Loucy (cell line): ENCODE measurements around the gene KNG1.

Source experiments
- H2AFZ ChIP-seq: fragments of 200-600 bp; sonication (generic); 2 replicates; pipeline ENCODE4 v1.6.0; 2016; ENCODE audit warnings: antibody characterized with exemption, mild to moderate bottlenecking, low read length, moderate library complexity
- H3F3A ChIP-seq: fragments of 200-600 bp; 2 replicates; pipeline ENCODE4 v1.6.0; 2016; ENCODE audit warnings: antibody characterized with exemption, low read depth, mild to moderate bottlenecking
- H3K27me3 ChIP-seq: fragments of 200-600 bp; sonication (generic); 2 replicates; pipeline ENCODE4 v1.6.1; 2014; ENCODE audit warnings: low read length, mild to moderate bottlenecking; ENCODE audit not compliant: insufficient read depth, poor library complexity, severe bottlenecking
- H3K36me3 ChIP-seq: fragments of 200-600 bp; sonication (generic); 2 replicates; pipeline ENCODE4 v1.6.1; 2016; ENCODE audit warnings: low read length; ENCODE audit not compliant: insufficient read depth
- H3K4me1 ChIP-seq: fragments of 200-600 bp; sonication (generic); 2 replicates; pipeline ENCODE4 v1.5.1; 2014; ENCODE audit warnings: low read length, mild to moderate bottlenecking; ENCODE audit not compliant: insufficient read depth, poor library complexity, severe bottlenecking
- H3K4me2 ChIP-seq: fragments of 200-600 bp; sonication (generic); 2 replicates; pipeline ENCODE4 v1.6.0; 2014; ENCODE audit warnings: antibody characterized with exemption, low read length, low read depth, mild to moderate bottlenecking; ENCODE audit not compliant: poor library complexity, severe bottlenecking
- H3K4me3 ChIP-seq: fragments of 200-600 bp; sonication (generic); 2 replicates; pipeline ENCODE4 v1.5.1; 2014; ENCODE audit warnings: low read length, mild to moderate bottlenecking, mixed read lengths; ENCODE audit not compliant: poor library complexity, severe bottlenecking
- H3K79me2 ChIP-seq: fragments of 200-600 bp; sonication (generic); 2 replicates; pipeline ENCODE4 v1.6.1; 2014; ENCODE audit warnings: low read length; ENCODE audit not compliant: insufficient read depth
- H3K9ac ChIP-seq: fragments of 200-600 bp; sonication (generic); 2 replicates; pipeline ENCODE4 v1.6.0; 2014; ENCODE audit warnings: mild to moderate bottlenecking, low read depth, low read length, moderate library complexity; ENCODE audit not compliant: poor library complexity, severe bottlenecking
- H3K9me2 ChIP-seq: fragments of 200-600 bp; sonication (generic); replicated peaks from 2 replicates; pipeline ENCODE4 v1.6.1; 2016; ENCODE audit warnings: low read depth, low read length, mixed read lengths
- H3K9me3 ChIP-seq: fragments of 200-600 bp; sonication (generic); 2 replicates; pipeline ENCODE4 v1.6.1; 2014; ENCODE audit warnings: mild to moderate bottlenecking, antibody characterized with exemption, low read length, low read depth; ENCODE audit not compliant: insufficient read depth
- H4K20me1 ChIP-seq: fragments of 200-600 bp; sonication (generic); 2 replicates; pipeline ENCODE4 v1.6.0; 2014; ENCODE audit warnings: antibody characterized with exemption, low read length, mild to moderate bottlenecking; ENCODE audit not compliant: insufficient read depth, poor library complexity, severe bottlenecking
- EZH2phosphoT487 ChIP-seq: fragments of 200-600 bp; IDR thresholded peaks from 2 replicates; pipeline ENCODE4 v1.6.1; 2018; ENCODE audit warnings: antibody characterized with exemption, mild to moderate bottlenecking, moderate library complexity, borderline replicate concordance
- TF ChIP-seq, protein P1 (sequence below): fragments of 200-600 bp; sonication (generic); conservative IDR thresholded peaks from 2 replicates; pipeline ENCODE4 v1.5.1; 2014; ENCODE audit warnings: mild to moderate bottlenecking, antibody characterized with exemption, low read length

Gene KNG1

DNA sequence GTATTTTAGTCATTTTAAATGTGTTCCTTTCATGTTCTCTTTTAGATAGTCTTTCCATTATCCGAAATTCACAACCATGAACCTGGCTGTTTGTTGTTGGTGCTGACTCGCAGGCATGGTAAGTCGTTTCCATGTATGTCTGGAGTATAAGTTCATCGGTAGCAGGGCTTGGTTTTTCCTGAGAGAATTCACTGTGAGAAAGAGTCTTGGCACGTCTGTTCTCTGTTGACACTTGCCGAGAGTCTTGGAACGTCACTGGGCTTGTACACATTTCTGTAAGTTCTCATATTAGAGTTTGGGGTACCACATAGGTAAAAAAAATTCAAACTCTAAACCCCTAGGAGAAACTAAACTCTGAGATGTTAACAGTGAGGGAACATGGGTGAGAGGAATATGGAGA, 36.8 kb downstream of the KNG1 start:
- no peak overlapping the region for H3K4me3 ChIP-seq
- H3K79me2 ChIP-seq: no peaks in the 10 kb centered on the region
- no peak overlapping the region for H2AFZ ChIP-seq
- H3K36me3 ChIP-seq: no peaks in the 10 kb centered on the region
- no peak overlapping the region for H3K4me2 ChIP-seq
- H3K9ac ChIP-seq: no peak overlapping the region
- H3F3A ChIP-seq: no peaks in the 10 kb centered on the region
- no peaks in the 10 kb centered on the region for H4K20me1 ChIP-seq
- no peaks in the 10 kb centered on the region for H3K9me3 ChIP-seq
- TF ChIP-seq EZH2phosphoT487: no peak
- TF ChIP-seq, protein P1, sequence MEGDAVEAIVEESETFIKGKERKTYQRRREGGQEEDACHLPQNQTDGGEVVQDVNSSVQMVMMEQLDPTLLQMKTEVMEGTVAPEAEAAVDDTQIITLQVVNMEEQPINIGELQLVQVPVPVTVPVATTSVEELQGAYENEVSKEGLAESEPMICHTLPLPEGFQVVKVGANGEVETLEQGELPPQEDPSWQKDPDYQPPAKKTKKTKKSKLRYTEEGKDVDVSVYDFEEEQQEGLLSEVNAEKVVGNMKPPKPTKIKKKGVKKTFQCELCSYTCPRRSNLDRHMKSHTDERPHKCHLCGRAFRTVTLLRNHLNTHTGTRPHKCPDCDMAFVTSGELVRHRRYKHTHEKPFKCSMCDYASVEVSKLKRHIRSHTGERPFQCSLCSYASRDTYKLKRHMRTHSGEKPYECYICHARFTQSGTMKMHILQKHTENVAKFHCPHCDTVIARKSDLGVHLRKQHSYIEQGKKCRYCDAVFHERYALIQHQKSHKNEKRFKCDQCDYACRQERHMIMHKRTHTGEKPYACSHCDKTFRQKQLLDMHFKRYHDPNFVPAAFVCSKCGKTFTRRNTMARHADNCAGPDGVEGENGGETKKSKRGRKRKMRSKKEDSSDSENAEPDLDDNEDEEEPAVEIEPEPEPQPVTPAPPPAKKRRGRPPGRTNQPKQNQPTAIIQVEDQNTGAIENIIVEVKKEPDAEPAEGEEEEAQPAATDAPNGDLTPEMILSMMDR: no peak
- no peaks in the 10 kb centered on the region for H3K27me3 ChIP-seq
- no peaks in the 10 kb centered on the region for H3K9me2 ChIP-seq
- no peaks in the 10 kb centered on the region for H3K4me1 ChIP-seq

- Histone ChIP-seq H3K36me3 (no peaks in the 10 kb centered on the region), H3K79me2 (no peaks in the 10 kb centered on the region), H3K4me2 (no peak overlapping the region), H3K9me3 (no peaks in the 10 kb centered on the region), H3K27me3 (no peaks in the 10 kb centered on the region), H3K4me1 (no peaks in the 10 kb centered on the region), H2AFZ (no peak overlapping the region), H3F3A (no peaks in the 10 kb centered on the region), H3K4me3 (no peak overlapping the region), H3K9me2 (no peaks in the 10 kb centered on the region), H4K20me1 (no peaks in the 10 kb centered on the region), H3K9ac (no peak overlapping the region)
- TF ChIP-seq, protein P1: no peak
- TF ChIP-seq EZH2phosphoT487: no peak
Observed at GRCh38 chr3:186754871-186755270, 37.7 kb downstream of the KNG1 start.

DNA sequence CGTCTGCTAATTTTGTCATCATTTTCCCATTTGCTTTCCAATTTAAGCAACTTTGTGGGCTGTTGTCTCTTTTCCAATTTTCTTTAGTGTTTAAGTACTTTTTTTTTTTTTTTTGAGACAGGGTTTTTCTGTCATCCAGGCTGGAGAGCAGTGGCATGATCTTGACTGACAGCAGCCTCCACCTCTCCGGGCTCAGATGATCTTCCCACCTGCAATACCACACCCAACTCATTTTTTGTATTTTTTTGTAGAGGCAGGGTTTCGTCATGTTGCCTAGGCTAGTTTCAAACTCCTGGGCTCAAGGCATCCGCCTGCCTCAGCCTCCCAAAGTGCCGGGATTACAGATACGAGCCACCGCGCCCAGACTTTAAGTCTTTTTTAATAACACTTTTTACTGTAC, 40.1 kb downstream of the KNG1 start:
- H3K9me2 ChIP-seq: no peaks in the 10 kb centered on the region
- H3K4me1 ChIP-seq: no peaks in the 10 kb centered on the region
- no peak overlapping the region for H3K4me2 ChIP-seq
- H3K27me3 ChIP-seq: no peaks in the 10 kb centered on the region
- H3K4me3 ChIP-seq: no peak overlapping the region
- H4K20me1 ChIP-seq: no peaks in the 10 kb centered on the region
- H2AFZ ChIP-seq: no peak overlapping the region
- H3K79me2 ChIP-seq: no peaks in the 10 kb centered on the region
- TF ChIP-seq, protein P1: no peak
- TF ChIP-seq EZH2phosphoT487: no peak
- no peaks in the 10 kb centered on the region for H3K36me3 ChIP-seq
- no peaks in the 10 kb centered on the region for H3F3A ChIP-seq
- H3K9ac ChIP-seq: no peak overlapping the region
- no peaks in the 10 kb centered on the region for H3K9me3 ChIP-seq
